ENCODE results near the gene RARG. TPM values are rescaled to one million over a fixed set of nuclear protein-coding genes. Genes with fewer than 3 reads are reported as not detected.

RARG gene
- total RNA-seq, 1 donor from 2014 or later = 56.8 TPM

- intact Hi-C loops (cut with micrococcal nuclease) = loop anchor here (5.0 kb wide), 2 partner anchors 218 to 227 kb away; partner anchors contain the start of genes EIF4B and PCBP2
Measured at GRCh38 chr12:53224897-53225634, 6.9 kb downstream of the RARG start.

- intact Hi-C loops (cut with micrococcal nuclease) = loop anchor here (5.0 kb wide), 2 partner anchors 217 to 228 kb away; partner anchors contain the start of genes EIF4B and PCBP2
Measured at GRCh38 chr12:53224061-53224896, 7.7 kb downstream of the RARG start.

- intact Hi-C loops (cut with micrococcal nuclease) = loop anchor here (5.0 kb wide), 2 partner anchors 216 to 229 kb away; partner anchors contain the start of genes EIF4B and PCBP2
Measured at GRCh38 chr12:53223389-53224060, 8.5 kb downstream of the RARG start.

- intact Hi-C loops (cut with micrococcal nuclease) = loop anchor here (5.0 kb wide), 2 partner anchors 216 to 229 kb away; partner anchors contain the start of genes EIF4B and PCBP2
Measured at GRCh38 chr12:53222806-53223261, 9.2 kb downstream of the RARG start.

GRCh38 chr12:53222170-53222721, 9.8 kb downstream of the RARG start:
- intact Hi-C loops (cut with micrococcal nuclease) = loop anchor here (5.0 kb wide), 2 partner anchors 215 to 230 kb away; partner anchors contain the start of genes EIF4B and PCBP2

- intact Hi-C loops (cut with micrococcal nuclease) = loop anchor here (2.0 to 5.0 kb wide), 5 partner anchors 65 to 1059 kb away; partner anchors contain the start of genes CBX5, EIF4B, HNRNPA1 and PCBP2
Measured at GRCh38 chr12:53221203-53222080, 10.6 kb downstream of the RARG start.

GRCh38 chr12:53220694-53221202, 11.3 kb downstream of the RARG start:
- intact Hi-C loops (cut with micrococcal nuclease) = loop anchor here (1.0 to 5.0 kb wide), 14 partner anchors 11 to 1060 kb away; partner anchors contain the start of genes CBX5, CSAD, EIF4B and ESPL1

GRCh38 chr12:53219956-53220693, 11.9 kb downstream of the RARG start:
- intact Hi-C loops (cut with micrococcal nuclease) = loop anchor here (1.0 to 5.0 kb wide), 17 partner anchors 11 to 1061 kb away; partner anchors contain the start of genes AMHR2, CBX5, CSAD and EIF4B

GRCh38 chr12:53219292-53219955, 12.6 kb downstream of the RARG start:
- intact Hi-C loops (cut with micrococcal nuclease) = loop anchor here (1.0 to 5.0 kb wide), 3 partner anchors 19 to 203 kb away; partner anchors contain the start of genes AMHR2 and MYG1

GRCh38 chr12:53218551-53219291, 13.3 kb downstream of the RARG start:
- intact Hi-C loops (cut with micrococcal nuclease) = loop anchor here (1.0 to 5.0 kb wide), 3 partner anchors 18 to 204 kb away; partner anchors contain the start of genes AMHR2 and MYG1

- intact Hi-C loops (cut with micrococcal nuclease) = loop anchor here (2.0 to 5.0 kb wide), 2 partner anchors 17 to 204 kb away; partner anchors contain the start of gene AMHR2
Measured at GRCh38 chr12:53217931-53218307, 14.1 kb downstream of the RARG start.

GRCh38 chr12:53217051-53217930, 14.7 kb downstream of the RARG start:
- intact Hi-C loops (cut with micrococcal nuclease) = loop anchor here (5.0 kb wide), 1 partner anchor 205 kb away; the partner anchor contains the start of gene AMHR2

- intact Hi-C loops (cut with micrococcal nuclease) = loop anchor here (5.0 kb wide), 1 partner anchor 207 kb away; the partner anchor contains the start of gene AMHR2
Measured at GRCh38 chr12:53215497-53215896, 16.5 kb downstream of the RARG start.

GRCh38 chr12:53214687-53215455, 17.1 kb downstream of the RARG start:
- intact Hi-C loops (cut with micrococcal nuclease) = loop anchor here (5.0 kb wide), 1 partner anchor 207 kb away; the partner anchor contains the start of gene AMHR2

GRCh38 chr12:53214221-53214620, 17.8 kb downstream of the RARG start:
- intact Hi-C loops (cut with micrococcal nuclease) = no loop called here
